ENCODE data around the gene BEGAIN. TPM values are rescaled to one million over a fixed set of nuclear protein-coding genes. Genes with fewer than 3 reads are reported as not detected.

The BEGAIN gene
- total and polyA plus RNA-seq, 2 of the 8 experiments (the other 6 are each of a cell fraction or from before 2014, with no cell fraction given) = 2.9 to 3.0 TPM

DNA sequence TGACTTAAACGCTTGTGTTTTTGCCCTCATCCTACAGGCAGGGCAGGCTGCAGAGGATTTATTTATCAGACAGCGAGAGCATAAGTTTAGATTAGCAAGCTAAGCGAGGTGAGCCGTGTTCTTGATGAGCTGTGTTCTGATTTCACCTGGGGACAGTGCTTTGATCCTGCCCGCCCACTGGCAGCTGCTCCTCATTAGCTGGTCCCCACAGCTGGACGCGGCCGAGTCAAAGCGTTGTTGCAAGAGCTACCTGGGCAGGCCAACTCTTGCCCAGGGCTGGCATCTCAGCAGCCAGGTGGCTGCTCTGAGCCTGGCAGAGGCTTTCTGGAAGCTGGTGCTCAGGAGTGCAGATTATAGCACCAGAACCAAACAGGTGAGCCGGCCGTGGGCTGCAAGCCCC, 46.8 kb upstream of the BEGAIN start (continued):
- TF ChIP-seq BRCA1 (IDR thresholded peaks at IDR 0.05; ENCODE audit: low read depth, low read length) (no peak), KDM4A (IDR thresholded peaks at IDR 0.05; ENCODE audit: low read depth, low read length, severe bottlenecking) (no peak), POLR2A (IDR thresholded peaks at IDR 0.05; ENCODE audit: control extremely low read depth in 1 of 2, low read depth in 2 of 2, low read length in 2 of 2) (no peak), SAP30 (IDR thresholded peaks at IDR 0.05; ENCODE audit: insufficient read depth, insufficient replicate concordance, low read length) (no peak)
- TF ChIP-seq, protein P1, sequence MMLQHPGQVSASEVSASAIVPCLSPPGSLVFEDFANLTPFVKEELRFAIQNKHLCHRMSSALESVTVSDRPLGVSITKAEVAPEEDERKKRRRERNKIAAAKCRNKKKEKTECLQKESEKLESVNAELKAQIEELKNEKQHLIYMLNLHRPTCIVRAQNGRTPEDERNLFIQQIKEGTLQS (IDR thresholded peaks at IDR 0.05; ENCODE audit: insufficient read depth, low read depth, low read length) = no peak

Data from H1 (cell line).